Spleen (tissue), 7 donors: ENCODE measurements around the gene LSM7.

Experiments used
- CTCF ChIP-seq, 11 experiments: fragments of 200-600 bp in 7 of 11; fragments of 450-650 bp in 4 of 11; sonication (generic) in 4 of 11; IDR thresholded peaks in 8 of 11; conservative IDR thresholded peaks in 3 of 11; 1 replicate in 7 of 11; 2 replicates in 4 of 11; pipeline versions ENCODE4 v1.4.0 to v1.8.0; 2016 to 2021; ENCODE audit warnings: antibody characterized with exemption in 11 of 11, inconsistent platforms in 4 of 11, mild to moderate bottlenecking in 1 of 11
- POLR2AphosphoS5 ChIP-seq, 3 donors: sonication (generic); formaldehyde crosslinking; IDR thresholded peaks; one replicate each; pipeline ENCODE4 v1.5.1; 2017; ENCODE audit warnings: antibody characterized with exemption in 3 of 3
- donor health status: DM: no; HTN: no; CAD: no; lungs with moderate emphysema.
- donor health status: DM: no; HTN: no; CAD: no.
- donor health status: DM: no; HTN: no; CAD: no.

DNA sequence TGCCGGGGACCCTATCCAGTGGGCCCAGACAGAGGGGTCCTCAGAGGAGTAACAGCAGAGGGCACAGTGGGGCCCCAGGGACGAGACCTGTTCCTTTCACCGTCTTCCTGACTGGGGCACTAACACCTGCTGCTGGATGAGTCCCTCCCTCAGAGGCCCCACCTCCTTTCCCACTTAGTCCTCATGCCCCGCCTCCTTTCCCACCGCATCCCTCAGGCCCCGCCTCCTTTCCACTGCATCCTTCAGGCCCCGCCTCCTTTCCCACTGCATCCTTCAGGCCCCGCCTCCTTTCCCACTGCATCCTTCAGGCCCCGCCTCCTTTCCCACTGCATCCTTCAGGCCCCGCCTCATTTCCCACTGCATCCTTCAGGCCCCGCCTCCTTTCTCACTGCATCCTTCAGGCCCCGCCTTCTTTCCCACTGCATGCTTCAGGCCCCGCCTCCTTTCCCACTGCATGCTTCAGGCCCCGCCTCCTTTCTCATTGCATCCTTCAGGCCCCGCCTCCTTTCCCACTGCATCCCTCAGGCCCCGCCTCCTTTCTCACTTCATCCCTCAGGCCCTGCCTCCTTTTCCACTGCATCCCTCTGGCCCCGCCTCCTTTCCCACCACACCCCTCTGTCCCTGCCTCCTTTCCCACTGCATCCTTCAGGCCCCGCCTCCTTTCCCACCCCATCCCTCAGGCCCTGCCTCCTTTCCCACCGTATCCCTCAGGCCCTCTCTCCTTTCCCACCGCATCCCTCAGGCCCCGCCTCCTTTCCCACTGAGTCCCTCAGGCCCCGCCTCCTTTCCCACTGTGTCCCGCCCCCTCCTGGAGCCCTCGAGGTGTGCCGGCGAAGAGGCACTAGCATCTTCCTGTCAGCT is 6.8 kb upstream of the LSM7 start:
- TF ChIP-seq POLR2AphosphoS5 (IDR thresholded peaks at IDR 0.05) (no peak), CTCF (IDR thresholded peaks at IDR 0.05 in 8 of 11, conservative IDR thresholded peaks at IDR 0.05 in 3 of 11) (no peak)
